NCI-H2196 (cell line): Measurements from ENCODE around the gene CTAGE1.
"Not testable (repeated sequence)": the region's sequence is repeated elsewhere in the genome, so short reads cannot be mapped to it uniquely, and the experiment has no call there.

Source experiments
- DNase-seq: peaks from one replicate; lab custom pipeline; 2025; ENCODE audit not compliant: unreplicated experiment; lab: John Stamatoyannopoulos, UW

The CTAGE1 gene, protein sequence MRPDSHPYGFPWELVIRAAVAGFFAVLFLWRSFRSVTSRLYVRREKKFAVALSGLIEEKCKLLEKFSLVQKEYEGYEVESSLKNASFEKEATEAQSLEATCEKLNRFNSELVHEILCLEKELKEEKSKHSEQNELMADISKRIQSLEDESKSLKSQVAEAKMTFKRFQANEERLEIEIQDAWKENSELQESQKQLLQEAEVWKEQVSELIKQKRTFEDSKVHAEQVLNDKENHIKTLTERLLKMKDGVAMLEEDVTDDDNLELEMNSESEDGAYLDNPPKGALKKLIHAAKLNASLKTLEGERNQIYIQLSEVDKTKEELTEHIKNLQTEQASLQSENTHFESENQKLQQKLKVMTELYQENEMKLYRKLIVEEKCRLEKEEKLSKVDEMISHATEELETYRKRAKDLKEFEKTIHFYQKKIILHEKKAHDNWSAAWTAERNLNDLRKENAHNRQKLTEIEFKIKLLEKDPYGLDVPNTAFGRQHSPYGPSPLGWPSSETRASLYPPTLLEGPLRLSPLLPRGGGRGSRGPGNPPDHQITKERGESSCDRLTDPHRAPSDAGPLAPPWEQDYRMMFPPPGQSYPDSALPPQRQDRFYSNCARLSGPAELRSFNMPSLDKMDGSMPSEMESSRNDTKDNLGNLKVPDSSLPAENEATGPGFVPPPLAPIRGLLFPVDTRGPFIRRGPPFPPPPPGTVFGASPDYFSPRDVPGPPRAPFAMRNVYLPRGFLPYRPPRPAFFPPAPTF

DNA sequence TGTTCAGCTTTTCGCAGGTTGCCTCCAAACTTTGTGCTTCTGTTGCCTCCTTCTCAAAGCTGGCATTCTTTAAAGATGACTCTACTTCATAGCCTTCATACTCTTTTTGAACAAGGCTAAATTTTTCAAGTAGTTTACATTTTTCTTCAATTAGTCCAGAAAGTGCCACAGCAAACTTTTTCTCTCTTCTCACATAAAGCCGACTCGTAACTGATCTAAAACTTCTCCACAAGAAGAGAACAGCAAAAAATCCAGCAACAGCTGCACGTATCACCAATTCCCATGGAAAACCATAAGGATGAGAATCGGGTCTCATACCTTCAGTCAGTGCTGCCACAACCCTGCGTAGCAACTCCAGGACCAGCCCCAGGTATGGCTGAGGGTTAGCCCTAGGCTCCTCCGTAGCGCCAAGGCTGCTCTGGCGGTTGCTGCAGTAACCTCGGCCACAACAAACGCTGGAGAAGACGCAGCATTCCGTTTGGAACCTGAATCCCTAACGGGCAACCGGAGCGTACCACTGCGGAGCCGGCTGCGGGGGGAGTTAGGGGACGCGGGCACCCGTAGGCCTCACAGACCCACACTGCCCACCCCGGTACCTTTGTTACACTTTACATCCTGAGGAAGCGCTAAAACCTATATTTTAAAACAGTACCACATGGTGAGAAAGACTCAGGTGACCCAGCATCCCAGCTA, at the start of gene CTAGE1:
TSS of gene CTAGE1 (minus strand) at position 420 of the 693 bp plus-strand sequence. CDS start at position 316, 104 bp downstream.
- DNase-seq, result no peak

DNA sequence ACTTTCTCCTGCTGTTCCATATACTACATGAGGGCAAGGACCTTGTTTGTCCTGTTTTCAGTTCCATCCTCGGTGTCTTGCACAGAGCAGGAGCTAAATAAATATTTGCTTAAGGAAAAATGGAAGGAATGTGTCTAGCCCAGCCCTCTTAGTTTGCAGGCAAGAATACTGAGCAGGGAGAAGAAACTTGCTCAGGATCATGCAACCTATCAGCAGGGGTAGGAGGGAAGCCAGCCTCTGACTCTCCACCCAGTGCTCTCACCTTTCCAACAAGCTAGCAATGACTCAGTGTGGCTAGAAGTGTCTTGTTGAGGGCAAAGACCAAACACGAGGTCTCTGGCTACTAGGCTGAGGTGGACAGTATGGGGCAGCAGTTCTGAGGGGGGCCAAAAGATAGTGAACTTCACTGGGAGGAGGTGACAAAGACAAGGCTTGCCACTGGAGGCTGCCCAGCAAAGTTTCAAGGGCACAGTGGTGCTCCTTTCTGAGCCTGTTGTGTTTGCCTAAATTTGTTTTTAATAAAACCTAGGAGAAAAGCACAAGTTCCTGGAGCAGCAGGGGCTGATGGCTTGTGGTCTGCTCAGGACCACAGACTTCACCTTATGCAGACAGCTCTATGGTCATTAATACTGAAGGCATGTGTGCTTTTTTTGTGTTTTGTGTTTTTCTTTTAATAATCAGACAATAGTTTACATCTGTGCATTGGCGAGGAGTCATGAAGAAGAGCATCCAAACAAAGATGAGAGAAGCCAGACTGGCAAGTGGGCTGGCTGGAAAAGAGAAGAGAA, 49.1 kb upstream of the CTAGE1 start:
- no peak for DNase-seq

DNA sequence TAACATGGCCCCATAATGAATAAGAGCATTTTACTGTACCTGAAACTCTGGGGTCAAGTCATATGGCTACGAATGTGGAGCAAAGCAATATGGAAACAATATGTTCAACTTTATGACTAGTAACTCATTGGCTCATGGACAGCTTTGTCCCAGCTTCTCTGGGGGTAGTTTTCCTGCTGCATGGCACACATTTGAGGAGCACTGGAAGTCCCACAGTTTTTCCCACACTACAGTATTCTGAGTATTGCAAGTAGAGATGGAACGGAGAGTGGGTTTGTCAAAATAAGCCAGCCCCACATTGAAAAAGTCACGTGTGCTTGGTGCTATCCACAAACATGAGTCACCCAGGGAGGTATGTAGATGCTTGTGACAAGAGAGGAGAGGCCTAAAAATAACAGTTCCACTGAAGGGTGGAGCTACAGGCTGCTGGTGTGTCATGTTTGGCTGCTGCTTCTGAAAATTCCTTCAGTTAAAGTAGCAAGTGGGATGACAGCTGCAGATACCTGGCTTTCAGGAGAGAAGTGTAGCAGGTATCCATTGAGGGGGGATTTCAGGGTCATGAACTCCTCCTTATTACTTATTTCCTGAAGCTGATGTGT, 48.2 kb upstream of the CTAGE1 start:
- DNase-seq, result no peak

DNA sequence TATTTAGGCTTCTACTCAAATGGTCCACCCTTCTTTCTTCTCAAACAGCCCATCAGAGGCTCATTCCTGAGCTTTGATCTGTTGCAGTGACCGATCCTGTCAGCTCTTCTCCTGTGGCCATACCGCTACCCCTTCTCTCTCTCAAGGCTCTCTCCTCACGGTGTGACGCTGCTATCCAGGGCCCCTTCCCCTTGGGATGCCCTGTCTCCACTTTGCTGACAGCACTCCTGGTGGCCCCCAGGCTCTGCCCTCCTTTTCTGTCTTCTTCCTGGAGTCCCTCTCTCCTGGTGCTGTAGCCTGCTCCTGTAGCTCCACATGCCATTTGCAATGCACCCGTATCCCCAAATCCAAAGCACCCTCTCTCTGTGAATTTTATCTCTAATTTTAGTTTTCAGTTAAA, 45.4 kb upstream of the CTAGE1 start:
- no peak for DNase-seq

DNA sequence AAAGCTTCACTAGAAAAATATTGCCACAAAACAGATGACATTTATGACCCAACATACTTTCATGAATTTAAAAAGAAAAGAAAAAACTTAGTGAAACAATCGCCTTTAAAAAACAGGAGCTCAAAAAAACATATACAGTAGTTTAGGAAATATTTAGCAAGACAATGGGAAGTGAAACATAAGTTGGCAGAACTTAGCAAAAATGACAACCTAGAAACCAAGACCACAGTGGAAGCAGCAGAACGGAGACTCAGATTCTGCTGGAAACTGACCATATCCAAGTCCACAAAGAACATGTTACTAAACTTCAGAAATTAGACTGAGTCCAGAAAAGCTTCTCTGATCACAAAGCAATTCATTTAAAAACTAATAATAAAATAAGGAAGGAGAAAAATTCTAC, 41.8 kb upstream of the CTAGE1 start:
- DNase-seq, result no peak

DNA sequence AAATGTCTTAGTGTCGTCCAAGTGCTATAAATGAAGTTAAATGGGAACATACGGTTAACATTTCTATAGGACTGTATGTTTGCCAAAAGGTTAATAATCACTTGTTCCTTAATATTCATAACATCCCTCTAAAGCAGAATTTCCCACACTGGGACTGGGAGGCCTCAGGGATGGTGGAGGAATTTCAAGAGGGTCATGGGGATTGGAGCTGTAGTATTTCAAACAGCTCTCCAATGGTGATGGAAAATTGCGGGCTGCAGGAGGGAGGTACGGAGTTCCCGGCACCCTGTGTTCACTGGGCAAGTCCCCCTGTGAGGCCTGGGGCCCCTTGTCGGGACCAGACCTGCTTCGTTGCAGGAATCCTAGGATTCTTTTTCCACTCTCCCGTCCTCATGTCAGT, 39.8 kb upstream of the CTAGE1 start:
- DNase-seq, result no peak

DNA sequence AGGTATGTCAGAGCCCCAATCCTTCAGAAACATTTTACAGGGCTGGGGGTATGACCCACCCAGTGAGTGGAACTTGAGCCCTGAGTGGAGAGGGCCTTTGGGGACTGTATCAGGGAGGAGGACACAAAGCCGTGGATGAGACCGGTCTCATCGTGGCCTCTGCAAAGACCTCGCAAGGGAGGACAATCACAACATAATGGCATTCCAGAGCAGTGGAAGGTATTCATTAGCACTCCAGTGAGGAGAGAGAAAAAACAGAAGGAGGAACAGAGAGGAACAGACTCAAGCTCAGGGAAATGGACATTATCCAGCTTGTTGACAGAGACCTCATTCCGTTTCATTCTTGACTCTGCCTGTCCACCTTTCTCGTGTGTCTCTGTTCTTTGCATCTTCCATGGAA, 38.8 kb upstream of the CTAGE1 start:
- DNase-seq, result no peak

DNA sequence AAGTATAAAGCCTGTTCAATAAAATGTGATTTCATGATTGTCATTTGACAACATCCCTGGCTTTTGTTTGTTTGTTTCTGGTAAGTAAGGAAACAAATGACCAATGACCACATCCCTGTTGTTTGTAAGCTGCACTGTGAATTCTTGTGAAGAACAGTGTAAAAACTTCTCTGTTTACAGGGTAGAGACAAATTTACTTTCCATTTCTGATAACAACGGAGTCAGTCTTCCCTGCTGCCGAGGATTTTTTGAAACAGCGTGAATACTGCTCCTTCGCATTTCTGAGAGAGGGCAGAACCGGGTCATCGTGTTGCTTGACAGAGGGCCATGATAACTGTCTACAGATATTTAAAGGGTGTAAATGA, 38.4 kb upstream of the CTAGE1 start:
- DNase-seq, result no peak

DNA sequence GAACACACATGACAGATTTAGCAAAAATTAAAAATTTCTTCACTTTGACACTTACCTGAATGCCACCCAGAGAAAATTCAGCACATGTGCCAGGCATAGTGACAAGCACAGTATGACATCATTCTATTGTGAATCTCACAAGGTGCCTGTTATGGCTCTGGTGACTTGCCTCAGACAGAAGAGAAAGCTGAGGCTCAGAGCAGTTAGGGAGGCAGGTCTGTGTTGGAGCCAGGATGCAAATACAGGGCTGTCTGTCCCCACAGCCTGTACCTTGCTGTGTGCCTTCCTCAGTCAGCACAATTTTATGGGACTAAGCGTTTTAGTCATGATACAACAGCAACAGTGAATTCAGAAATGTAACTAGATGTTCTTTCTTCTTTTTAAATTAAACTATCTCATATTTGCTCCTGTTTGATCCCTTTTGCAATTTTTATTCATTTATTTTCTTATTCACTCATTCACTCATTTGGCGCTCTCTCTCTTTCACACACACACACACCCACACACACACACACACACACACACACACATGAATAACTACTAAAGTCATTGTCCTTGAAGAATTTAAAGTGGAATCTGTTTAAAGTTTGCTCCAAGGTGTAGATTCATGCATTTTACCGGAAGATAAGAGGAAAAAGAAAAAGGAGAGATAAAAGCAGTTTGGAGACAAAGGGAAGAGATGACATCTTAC, 37.9 kb upstream of the CTAGE1 start:
- DNase-seq, result no peak

DNA sequence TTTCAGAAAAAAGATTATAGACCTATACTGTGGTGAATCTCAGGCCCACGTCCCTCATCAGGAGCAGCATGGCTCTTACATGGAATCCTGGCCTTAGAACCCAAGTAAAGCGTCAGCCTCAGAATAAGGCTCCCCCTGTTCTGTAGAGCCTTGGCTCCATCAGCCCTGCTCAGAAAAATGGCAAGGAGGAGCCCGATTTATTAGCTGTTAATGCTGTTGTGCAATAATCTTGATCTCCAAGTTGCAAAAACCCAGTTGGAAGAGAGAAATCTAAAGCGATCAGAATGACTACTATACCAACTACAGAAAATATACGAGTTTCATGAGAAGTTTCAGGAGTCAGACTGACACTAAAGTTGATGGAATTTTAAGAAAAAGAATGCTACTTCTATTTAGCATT, 35.6 kb upstream of the CTAGE1 start:
- DNase-seq, result no peak

DNA sequence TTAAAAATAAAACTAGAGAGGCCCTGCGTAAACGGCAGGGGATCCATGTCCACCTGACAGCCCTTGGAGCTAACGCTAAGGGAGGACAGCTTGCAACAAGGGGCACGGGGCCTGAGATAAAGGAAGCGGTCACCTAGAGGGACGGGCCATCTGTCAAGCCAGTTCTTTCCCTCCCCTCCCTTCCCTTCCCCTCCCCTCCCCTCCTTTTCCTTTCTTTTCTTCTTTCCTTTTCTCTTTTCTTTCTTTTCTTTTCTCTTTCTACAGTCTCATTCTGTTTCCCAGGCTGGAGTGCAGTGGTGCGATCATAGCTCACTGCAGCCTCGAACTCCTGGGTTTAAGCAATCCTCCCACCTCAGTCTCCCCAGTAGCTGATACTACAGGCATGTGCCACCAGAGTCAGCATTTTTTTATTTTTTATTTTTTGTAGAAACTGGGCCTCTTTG, 34.5 kb upstream of the CTAGE1 start:
- no peak for DNase-seq

DNA sequence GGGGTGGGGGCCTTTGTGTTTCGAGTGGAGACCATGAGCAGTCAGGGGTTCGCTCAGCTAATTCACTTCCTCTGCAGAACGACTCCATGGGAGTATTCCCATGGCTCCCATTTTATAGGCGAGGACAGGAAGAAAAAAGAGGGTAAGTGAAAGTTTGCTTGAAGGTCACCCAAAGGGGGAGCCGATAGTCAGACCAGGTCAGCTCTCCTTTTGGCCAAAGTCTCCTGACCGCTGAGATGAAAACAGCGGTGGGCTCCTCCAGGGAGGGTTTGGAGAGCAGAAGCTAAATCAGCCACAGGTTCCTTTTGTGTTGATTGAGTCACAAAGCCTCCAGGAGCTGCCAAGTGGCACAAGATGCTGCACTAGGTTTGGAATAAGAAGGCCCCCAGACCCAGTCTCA, 34.1 kb upstream of the CTAGE1 start:
- no peak for DNase-seq

DNA sequence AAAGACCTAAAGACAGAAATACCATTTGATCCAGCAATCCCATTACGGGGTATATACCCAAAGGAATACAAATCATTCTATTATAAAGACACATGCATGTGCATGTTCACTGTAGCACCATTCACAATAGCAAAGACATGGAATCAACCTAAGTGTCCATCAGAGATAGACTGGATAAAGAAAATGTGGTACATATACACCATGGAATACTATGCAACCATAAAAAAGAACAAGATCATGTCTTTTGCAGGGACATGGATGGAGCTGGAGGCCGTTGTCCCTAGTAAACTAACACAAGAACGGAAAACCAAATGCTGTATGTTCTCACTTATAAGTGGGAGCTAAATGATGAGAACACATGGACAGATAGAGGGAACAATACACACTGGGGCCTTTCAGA, 33.1 kb upstream of the CTAGE1 start:
- not testable (repeated sequence) for DNase-seq

DNA sequence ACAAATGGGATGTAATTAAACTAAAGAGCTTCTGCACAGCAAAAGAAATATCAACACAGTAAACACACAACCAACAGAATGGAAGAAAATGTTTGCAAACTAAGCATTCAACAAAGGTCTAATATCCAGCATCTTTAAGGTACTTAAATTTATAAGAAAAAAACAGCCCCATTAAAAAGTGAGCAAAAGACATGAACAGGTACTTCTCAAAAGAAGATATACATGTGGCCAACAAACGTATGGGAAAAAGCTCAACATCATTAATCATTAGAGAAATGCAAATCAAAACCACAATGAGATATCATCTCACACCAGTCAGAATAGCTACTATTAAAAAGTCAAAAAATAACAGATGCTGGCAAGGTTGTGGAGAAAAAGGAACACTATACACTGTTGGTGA, 32.6 kb upstream of the CTAGE1 start:
- DNase-seq, result not testable (repeated sequence)

DNA sequence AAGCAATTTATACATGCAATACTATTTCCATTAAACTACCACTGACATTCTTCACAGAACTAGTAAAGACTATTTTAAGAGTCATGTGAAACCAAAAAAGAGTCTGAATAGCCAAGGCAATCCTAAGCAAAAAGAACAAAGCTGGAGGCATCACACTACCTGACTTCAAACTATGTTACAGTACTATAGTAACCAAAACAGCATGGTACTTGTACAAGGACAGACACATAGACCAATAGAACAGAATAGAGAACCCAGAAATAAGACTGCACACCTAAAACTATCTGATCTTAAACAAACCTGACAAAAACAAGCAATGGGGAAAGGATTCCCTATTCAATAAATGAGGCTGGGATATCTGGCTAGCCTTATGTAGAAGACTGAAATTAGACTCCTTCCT, 32.0 kb upstream of the CTAGE1 start:
- DNase-seq, result not testable (repeated sequence)

DNA sequence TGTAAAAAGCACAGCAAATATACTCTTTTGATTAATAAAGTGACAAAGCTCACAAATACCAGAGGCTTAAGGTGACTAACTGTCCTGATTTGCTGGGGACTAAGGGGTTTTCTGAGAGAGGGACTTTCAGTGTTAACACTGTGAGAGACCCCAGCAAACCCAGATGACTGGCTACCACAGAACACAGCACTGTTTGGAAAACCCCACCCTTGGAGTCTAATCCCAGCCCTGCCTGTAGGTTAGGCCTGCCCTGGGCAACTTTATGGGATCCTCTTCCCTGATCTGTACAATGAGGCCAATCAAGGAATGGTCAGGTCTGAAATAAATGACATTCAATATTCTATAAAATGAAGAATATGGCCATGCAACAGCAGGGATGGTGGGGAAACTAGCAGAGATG, 30.5 kb upstream of the CTAGE1 start:
- DNase-seq, result no peak

DNA sequence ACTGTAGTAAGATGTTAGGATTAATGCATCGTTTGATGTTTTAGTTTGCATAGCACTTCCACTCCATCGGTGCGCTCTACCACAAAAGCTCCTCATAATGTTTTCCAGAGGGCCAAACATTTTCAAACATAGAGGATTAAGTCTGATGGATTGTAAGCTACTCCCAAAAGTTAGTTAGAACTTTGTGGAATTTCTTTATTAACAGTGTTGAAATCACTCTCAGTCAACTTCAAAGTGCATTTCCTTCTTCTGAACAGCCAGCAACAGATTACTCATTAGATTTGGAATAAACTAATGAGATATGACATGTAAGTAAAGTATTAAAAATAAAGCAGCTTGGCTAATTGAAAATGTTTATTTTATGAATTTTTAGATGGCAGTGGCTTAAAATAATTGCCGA, 30.1 kb upstream of the CTAGE1 start:
- no peak for DNase-seq

DNA sequence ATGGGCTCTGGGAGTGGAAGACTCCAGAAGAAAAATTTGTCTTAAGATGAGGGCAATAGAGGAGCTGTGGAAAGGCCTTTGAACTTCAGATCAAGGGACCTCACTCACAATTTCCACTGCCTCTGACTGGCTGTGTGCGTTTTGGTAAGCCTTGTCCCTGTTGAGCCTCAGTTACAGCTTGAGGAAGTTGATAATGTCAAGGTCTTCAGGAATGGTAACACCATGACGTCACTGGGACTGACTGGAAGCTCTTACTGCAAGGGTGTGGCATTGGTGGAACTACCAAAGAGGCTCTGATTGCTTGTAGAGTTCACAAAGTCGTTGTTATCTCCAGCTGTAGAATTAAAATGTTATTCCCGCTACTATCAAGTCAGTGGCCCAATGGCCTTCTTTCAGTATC, 29.2 kb upstream of the CTAGE1 start:
- DNase-seq, result no peak

DNA sequence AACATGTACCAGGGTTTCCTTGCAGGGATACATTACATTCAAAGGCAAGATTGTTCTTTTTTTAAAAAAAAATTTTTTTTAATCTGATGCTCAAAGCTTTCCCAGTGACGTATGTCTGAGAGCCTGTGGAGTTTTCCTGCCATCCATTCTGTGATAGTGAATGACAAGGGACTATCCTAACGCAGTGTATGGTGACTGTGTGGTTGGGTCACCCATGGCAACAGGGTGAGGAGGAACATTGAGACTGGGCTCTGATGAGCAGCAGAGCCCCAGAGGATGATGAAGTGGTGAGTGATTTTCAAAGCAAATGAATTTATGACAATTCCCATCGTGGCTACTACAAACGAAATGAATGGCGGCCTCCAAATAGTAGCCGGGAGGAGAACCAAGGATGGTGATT, 28.6 kb upstream of the CTAGE1 start:
- no peak for DNase-seq

DNA sequence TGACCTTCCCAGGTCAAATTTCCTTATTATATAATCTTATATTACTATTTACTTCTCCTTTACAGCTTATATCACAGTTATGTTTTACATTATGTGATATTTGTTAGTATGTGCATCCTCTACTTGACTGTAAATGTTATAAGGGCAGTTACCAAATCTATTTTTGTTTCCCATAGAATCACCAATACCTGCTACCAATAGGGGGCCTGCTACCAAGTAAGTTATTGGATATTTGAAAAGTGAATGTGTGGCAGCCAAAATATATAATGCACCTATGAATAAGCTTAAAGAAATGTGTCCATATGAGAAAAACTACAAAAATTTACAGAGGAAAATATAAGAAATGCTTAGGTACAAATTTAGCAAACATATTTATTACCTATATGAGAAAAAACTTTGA, 23.9 kb upstream of the CTAGE1 start:
- no peak for DNase-seq
